Chondrocyte (in vitro differentiated cells): ENCODE measurements around the gene RBM23. TPM values are rescaled to one million over a fixed set of nuclear protein-coding genes. Genes with fewer than 3 reads are reported as not detected.
A peak's percentile ranks its signal among the peaks of the same experiment; 100 is the strongest.
"Not testable (repeated sequence)": the region's sequence is repeated elsewhere in the genome, so short reads cannot be mapped to it uniquely, and the experiment has no call there.

Source experiments
- DNase-seq: peaks from one replicate; pipeline ENCODE4 v3.0.0; 2021; ENCODE audit warnings: mixed read lengths, low spot score
- H3K27ac Mint-ChIP-seq: one replicate; pipeline ENCODE4 v1.8.0; 2021; ENCODE audit warnings: mild to moderate bottlenecking, moderate library complexity, mixed read lengths; ENCODE audit not compliant: unreplicated experiment
- H3K27me3 Mint-ChIP-seq: 2 replicates; pipeline ENCODE4 v1.8.0; 2021; ENCODE audit warnings: low read depth, mixed read lengths
- H3K36me3 Mint-ChIP-seq: 2 replicates; pipeline ENCODE4 v1.8.0; 2021; ENCODE audit warnings: low read depth, mixed read lengths
- H3K4me1 Mint-ChIP-seq: 2 replicates; pipeline ENCODE4 v1.8.0; 2021; ENCODE audit warnings: low read depth, mild to moderate bottlenecking, mixed read lengths
- H3K4me3 Mint-ChIP-seq: one replicate; pipeline ENCODE4 v1.8.0; 2021; ENCODE audit warnings: mild to moderate bottlenecking, moderate library complexity, mixed read lengths; ENCODE audit not compliant: unreplicated experiment
- H3K9me3 Mint-ChIP-seq: 2 replicates; pipeline ENCODE4 v1.8.0; 2021; ENCODE audit warnings: low read depth, mixed read lengths
- total RNA-seq: library from RNA; stranded (reverse); gene quantifications from 3 replicates; pipeline ENCODE4 v1.2.1, GENCODE V29; 2021
- TF ChIP-seq, protein P1 (sequence below): fragments of 200-600 bp; sonication (generic); IDR thresholded peaks from 2 replicates; pipeline ENCODE4 v1.5.0; 2021; ENCODE audit warnings: antibody characterized with exemption, mild to moderate bottlenecking, moderate library complexity

The RBM23 gene
- total RNA-seq, 1 donor from 2014 or later = 53.1 TPM

DNA sequence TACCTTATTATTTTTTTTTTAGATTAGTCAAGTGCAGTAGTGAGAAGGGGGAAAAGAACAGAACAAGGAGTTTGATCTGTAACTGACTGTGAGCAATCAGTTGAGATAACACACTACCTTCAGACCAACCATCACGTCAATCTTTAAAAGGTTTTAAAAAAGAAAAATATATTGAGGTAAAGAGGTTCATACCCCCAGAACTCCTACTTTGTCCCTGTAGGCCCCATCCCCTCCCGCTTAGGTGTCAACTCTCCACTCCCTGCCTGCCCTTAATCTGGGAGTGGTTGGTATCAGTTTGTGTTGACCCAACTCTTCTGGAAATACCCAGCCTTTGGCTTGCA lies 66.4 kb downstream of the RBM23 start:
- Mint-ChIP-seq H3K4me3 (peak overlapping the region; percentile 70), H3K36me3 (no peaks in the 10 kb centered on the region), H3K27ac (peak overlapping the region; percentile 94), H3K27me3 (no peaks in the 10 kb centered on the region), H3K4me1 (peaks cover 53% of the 10 kb centered on the region), H3K9me3 (no peaks in the 10 kb centered on the region)
- TF ChIP-seq, protein P1, sequence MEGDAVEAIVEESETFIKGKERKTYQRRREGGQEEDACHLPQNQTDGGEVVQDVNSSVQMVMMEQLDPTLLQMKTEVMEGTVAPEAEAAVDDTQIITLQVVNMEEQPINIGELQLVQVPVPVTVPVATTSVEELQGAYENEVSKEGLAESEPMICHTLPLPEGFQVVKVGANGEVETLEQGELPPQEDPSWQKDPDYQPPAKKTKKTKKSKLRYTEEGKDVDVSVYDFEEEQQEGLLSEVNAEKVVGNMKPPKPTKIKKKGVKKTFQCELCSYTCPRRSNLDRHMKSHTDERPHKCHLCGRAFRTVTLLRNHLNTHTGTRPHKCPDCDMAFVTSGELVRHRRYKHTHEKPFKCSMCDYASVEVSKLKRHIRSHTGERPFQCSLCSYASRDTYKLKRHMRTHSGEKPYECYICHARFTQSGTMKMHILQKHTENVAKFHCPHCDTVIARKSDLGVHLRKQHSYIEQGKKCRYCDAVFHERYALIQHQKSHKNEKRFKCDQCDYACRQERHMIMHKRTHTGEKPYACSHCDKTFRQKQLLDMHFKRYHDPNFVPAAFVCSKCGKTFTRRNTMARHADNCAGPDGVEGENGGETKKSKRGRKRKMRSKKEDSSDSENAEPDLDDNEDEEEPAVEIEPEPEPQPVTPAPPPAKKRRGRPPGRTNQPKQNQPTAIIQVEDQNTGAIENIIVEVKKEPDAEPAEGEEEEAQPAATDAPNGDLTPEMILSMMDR = no peak
- no peak for DNase-seq

DNA sequence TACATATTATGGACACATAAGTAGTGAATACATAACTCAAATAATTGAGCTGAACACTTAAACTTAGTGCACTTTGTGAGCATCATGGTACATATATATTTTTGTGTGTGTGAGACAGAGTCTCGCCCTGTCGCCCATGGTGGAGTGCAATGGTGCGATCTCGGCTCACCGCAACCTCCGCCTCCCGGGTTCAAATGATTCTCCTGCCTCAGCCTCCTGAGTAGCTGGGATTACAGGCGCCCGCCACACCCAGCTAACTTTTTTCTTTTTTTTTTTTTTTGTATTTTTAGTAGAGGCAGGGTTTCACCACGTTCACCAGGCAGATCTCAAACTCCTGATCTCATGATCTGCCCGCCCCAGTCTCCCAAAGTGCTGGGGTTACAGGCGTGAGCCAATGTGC lies 66.8 kb downstream of the RBM23 start:
- H3K9me3 Mint-ChIP-seq, DNase-seq, H3K27me3 Mint-ChIP-seq, H3K4me3 Mint-ChIP-seq, H3K36me3 Mint-ChIP-seq: not testable (repeated sequence)
- Mint-ChIP-seq H3K27ac (peak overlapping the region; percentile 94), H3K4me1 (peaks cover 55% of the 10 kb centered on the region)

DNA sequence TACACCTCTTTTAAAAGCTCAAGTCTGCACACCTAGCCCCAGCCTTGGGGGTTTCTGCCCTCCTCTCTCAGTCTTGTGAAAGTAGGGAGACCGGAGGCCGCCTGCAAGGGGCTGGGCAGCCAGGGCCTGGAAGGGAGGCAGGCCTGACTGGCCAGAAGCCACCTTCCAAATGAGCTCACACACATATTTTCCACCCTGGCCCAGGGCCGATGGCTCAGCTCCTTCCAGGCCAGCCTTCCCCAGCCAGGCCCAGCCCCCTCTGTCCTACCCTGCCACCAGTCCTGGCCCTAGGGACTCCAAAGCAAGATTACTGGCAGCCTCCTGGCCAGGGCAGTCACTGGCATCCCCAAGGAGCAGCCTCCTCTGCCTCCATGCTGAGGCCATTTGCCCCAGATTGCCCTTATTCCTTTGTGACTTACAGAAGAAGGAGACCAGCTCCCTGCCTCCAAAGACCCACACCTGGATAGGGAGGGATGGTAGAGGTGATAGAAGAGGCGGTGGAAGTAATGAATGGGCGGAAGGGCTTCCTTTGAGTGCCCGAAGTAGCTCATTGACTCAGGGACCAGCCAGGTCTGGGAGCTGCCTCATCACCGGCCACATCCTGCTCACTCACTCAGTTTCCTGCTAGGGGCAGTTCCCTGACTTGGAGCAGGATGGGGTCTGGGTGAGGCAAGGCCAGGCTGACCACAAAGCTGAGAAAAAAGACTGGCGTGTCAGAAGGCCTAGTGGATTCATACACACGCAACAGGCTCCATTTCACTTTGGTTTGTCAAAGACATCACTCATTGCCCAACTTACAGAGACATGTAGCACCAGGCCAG lies 67.8 kb downstream of the RBM23 start:
- H3K4me1 Mint-ChIP-seq = peaks cover 65% of the 10 kb centered on the region
- H3K36me3 Mint-ChIP-seq = peaks cover 6% of the 10 kb centered on the region
- no peak overlapping the region for H3K4me3 Mint-ChIP-seq
- H3K9me3 Mint-ChIP-seq = no peaks in the 10 kb centered on the region
- TF ChIP-seq, protein P1 = no peak
- DNase-seq = no peak
- H3K27me3 Mint-ChIP-seq = no peaks in the 10 kb centered on the region
- H3K27ac Mint-ChIP-seq = peak overlapping the region; percentile 96

DNA sequence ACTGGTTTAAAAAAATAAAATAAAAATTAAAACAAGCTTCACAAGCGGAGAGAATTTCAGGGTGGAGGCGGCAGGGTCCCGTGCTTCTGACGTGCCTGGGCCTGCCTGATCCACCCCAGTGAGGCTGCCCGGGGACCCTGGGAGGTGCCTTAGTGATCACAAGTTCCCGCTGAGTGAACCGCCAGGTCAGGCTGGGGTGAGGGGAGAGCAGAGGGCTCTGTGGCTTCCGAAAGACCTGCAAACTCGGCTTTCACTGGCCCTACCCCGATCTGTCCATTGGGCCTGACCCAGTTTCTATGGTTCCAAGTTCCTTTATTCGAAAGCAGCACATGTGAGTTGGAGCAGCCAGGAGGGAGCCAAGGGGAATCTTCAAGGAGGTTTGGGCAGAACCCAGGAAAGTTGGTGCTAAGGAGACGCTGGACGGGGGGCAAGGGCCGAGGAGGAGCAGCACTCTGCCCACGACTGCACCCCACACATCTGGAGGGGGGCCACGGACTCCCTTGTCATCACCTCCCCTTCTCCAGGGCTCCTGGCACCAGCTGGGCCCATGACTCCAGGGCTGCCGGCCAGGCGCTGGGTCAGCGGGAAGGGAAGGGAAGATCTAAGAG lies 69.6 kb downstream of the RBM23 start:
- no peak for DNase-seq
- TF ChIP-seq, protein P1 = no peak
- Mint-ChIP-seq H3K4me1 (peaks cover 83% of the 10 kb centered on the region), H3K4me3 (peak overlapping the region; percentile 21), H3K27me3 (no peaks in the 10 kb centered on the region), H3K27ac (peak overlapping the region; percentile 96), H3K36me3 (peaks cover 22% of the 10 kb centered on the region), H3K9me3 (no peaks in the 10 kb centered on the region)

DNA sequence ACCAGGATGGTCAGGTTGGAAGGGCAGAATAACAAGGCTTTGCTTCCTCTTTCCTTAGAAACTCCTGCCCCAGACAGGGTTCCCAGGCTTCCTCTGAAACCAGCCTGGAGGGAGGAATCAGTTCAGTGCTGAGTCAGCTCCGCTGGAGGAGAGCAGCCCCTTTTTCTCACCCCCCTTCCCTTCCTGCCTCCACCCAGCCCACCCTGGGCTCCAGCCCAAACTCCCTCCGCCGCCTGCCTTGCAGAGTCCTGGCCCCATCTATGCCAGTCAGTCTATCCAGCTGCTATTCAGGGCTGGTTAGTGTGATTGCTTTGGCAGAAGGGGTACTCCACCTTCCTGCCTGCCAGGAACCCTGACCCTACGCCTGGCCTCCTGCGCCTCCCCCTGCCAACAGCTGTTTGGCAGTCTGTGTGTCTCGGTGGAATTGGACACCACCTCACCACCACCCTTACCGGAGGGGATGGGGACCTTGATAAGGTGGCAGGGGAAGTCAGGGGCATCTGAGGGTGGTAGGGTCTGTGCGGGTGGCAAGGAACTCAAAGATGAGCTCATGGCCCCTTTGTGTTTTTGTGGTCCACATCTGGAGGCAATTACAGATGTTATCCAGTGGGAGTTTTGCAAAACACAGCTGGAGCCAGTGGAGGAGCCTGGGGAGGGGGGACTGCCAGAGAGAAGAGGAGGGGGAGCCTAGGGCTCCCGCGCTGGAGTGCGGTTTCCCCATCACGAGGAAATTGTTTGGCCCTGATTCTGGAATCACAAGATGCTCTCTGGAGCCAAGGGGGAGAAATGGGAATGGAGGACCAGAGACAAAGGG lies 70.4 kb downstream of the RBM23 start:
- TF ChIP-seq, protein P1 = no peak
- Mint-ChIP-seq H3K27ac (peak overlapping the region; percentile 96), H3K4me1 (peaks cover 88% of the 10 kb centered on the region), H3K9me3 (no peaks in the 10 kb centered on the region), H3K36me3 (peaks cover 23% of the 10 kb centered on the region), H3K4me3 (peak overlapping the region; percentile 41), H3K27me3 (no peaks in the 10 kb centered on the region)
- no peak for DNase-seq
